ENCODE data around the gene AFAP1L2. TPM values are rescaled to one million over a fixed set of nuclear protein-coding genes. Genes with fewer than 3 reads are reported as not detected.

AFAP1L2 gene
- total RNA-seq, 5 donors from 2014 or later (not counting 1 experiment from before 2014, with no cell fraction given), result 1.0 to 3.8 (median 2.1) TPM

DNA sequence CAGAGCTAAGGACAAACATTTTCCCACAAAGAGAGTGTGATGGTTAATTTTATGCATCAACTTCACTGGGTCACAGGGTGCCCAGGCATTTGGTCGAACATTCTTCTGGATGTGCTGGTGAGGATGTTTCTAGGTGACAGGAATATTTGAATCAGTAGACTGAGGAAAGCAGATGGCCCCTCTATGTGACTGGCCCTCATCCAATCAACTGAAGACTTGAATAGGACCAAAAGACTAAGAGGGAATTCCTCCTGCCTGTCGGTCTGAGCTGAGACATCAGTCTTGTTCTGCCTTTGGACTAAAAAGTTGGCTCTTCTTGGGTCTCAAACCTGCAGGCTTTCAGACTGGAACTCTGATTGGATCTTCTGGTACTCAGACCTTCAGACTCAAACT, 44.4 kb downstream of the AFAP1L2 start:
- Histone ChIP-seq H3K27me3 (replicated peaks in 1 of 2; ENCODE audit: control insufficient read depth in 2 of 2, extremely low read depth in 1 of 2, insufficient read depth in 2 of 2, low read length in 1 of 2) (no peaks in the 10 kb centered on the region), H3K4me3 (ENCODE audit: control insufficient read depth in 1 of 2, extremely low read depth in 1 of 2, low read length in 1 of 2) (no peak overlapping the region), H3K9me3 (no peaks in the 10 kb centered on the region), H3K4me1 (ENCODE audit: control insufficient read depth in 1 of 2, extremely low read depth in 1 of 2, insufficient read depth in 2 of 2, low read length in 2 of 2) (no peaks in the 10 kb centered on the region), H3K36me3 (ENCODE audit: control insufficient read depth in 2 of 2, extremely low read depth in 1 of 2, insufficient read depth in 1 of 2, low read length in 1 of 2) (no peaks in the 10 kb centered on the region), H3K27ac (ENCODE audit: low read length) (no peak overlapping the region)
- 86% methylated on average over 1 of the region's 2 CpGs for WGBS (ENCODE audit: insufficient coverage)
- no peak overlapping the region for H3K27ac Mint-ChIP-seq
- no peaks in the 10 kb centered on the region for H3K4me1 Mint-ChIP-seq
- no peak for DNase-seq
- H3K4me3 Mint-ChIP-seq, result no peak overlapping the region
- no peaks in the 10 kb centered on the region for H3K9me3 Mint-ChIP-seq
- H3K27me3 Mint-ChIP-seq, result peaks cover 10 to 15% of the 10 kb centered on the region in 2 donors
- no peaks in the 10 kb centered on the region for H3K36me3 Mint-ChIP-seq
- POLR2A ChIA-PET, result no interaction called here
- CTCF ChIA-PET, result no interaction called here
- ATAC-seq (replicated peaks in 1 of 4), result no peak

DNA sequence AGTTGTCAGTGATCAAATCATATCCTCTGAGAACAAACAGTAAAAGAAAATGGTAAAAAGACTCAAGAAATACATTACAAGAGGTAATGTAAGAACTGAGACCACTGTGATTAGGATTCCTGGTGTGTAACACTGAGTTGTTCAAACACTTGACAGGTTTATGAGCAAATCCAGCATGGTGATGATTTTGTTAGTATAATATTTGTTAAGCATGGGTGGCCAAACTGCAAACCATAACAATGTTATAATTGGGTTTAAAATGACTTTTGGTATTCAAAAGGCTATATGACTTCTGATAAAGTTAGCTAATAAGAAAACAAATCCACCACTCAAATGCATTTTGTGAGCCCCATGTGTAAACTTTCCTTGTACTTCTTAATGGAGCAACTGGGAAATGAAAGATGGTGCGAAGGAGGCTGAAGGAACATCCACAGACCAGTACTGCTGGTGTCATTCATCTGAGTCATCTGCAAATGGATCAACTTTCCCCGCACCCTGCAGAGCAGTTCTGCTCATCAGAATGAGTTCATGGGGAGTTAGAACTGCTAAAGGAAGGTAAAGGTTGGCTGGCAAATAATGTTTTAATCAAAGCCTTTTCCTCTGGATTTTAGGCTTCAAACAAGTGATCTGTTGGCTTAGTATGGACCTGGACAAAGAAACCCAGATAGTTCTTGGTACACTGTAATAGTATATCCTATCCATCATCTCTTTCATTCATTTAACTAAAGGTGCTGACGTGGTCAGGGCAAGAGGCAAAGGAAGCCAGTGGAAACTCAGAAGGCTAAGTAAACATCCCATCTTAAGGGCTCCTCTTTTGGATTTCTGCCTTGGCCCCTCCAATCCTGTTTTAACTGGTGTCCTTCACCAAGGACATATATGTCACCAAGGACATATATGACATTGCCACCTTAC, 45.0 kb downstream of the AFAP1L2 start:
- POLR2A ChIA-PET, result no interaction called here

DNA sequence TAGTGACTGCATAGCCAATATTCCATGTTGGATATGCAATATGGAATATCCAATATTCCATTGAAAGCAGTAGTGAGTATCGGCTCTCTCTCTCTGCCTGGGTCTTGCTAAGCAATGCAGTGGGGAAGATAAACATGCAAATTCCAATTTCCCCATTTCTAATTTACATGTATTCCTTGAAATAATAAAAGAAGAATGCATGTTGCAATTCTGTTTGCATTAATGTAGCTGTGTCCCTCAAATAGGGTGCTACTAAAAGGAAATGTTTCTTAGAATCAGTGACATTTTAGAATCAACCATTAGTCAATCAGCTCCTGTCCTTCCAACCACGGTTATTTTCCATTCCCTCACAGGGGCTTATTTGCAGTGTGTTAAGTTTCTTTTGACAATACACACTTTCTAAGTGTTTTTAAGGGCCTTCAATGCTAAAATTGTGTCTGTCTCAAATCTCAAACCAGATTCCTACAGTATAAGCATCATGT, 46.7 kb downstream of the AFAP1L2 start:
- ATAC-seq (replicated peaks in 1 of 4) (no peak), DNase-seq (no peak)
- CTCF ChIA-PET, result no interaction called here
- H3K27me3 ChIP-seq (replicated peaks in 1 of 2; ENCODE audit: control insufficient read depth in 2 of 2, extremely low read depth in 1 of 2, insufficient read depth in 2 of 2, low read length in 1 of 2), result peaks cover 0 to 3% of the 10 kb centered on the region in 2 experiments
- H3K36me3 Mint-ChIP-seq, result no peaks in the 10 kb centered on the region
- no peak overlapping the region for H3K4me3 Mint-ChIP-seq
- H3K4me1 ChIP-seq (ENCODE audit: control insufficient read depth in 1 of 2, extremely low read depth in 1 of 2, insufficient read depth in 2 of 2, low read length in 2 of 2), result no peaks in the 10 kb centered on the region
- no peaks in the 10 kb centered on the region for H3K4me1 Mint-ChIP-seq
- H3K27ac ChIP-seq (ENCODE audit: low read length), result no peak overlapping the region
- H3K27me3 Mint-ChIP-seq, result peaks cover 16 to 21% of the 10 kb centered on the region in 2 donors
- H3K9me3 Mint-ChIP-seq, result no peaks in the 10 kb centered on the region
- H3K4me3 ChIP-seq (ENCODE audit: control insufficient read depth in 1 of 2, extremely low read depth in 1 of 2, low read length in 1 of 2), result no peak overlapping the region
- no peaks in the 10 kb centered on the region for H3K9me3 ChIP-seq
- no peak overlapping the region for H3K27ac Mint-ChIP-seq
- H3K36me3 ChIP-seq (ENCODE audit: control insufficient read depth in 2 of 2, extremely low read depth in 1 of 2, insufficient read depth in 1 of 2, low read length in 1 of 2), result no peaks in the 10 kb centered on the region
- POLR2A ChIA-PET, result interaction anchor here in 1 of 2 donors (0.5 kb wide), 1 partner anchor 1944 kb away, joined by 4 read pairs; no protein-coding TSS in a partner anchor
- no CpG with 5 or more reads among the region's 2 CpGs for WGBS (ENCODE audit: insufficient coverage)

More for the DNA sequence above, 45.0 kb downstream of the AFAP1L2 start:
- Histone ChIP-seq H3K4me3 (ENCODE audit: control insufficient read depth in 1 of 2, extremely low read depth in 1 of 2, low read length in 1 of 2) (no peak overlapping the region), H3K27me3 (replicated peaks in 1 of 2; ENCODE audit: control insufficient read depth in 2 of 2, extremely low read depth in 1 of 2, insufficient read depth in 2 of 2, low read length in 1 of 2) (no peaks in the 10 kb centered on the region), H3K27ac (ENCODE audit: low read length) (no peak overlapping the region), H3K4me1 (ENCODE audit: control insufficient read depth in 1 of 2, extremely low read depth in 1 of 2, insufficient read depth in 2 of 2, low read length in 2 of 2) (no peaks in the 10 kb centered on the region), H3K9me3 (no peaks in the 10 kb centered on the region), H3K36me3 (ENCODE audit: control insufficient read depth in 2 of 2, extremely low read depth in 1 of 2, insufficient read depth in 1 of 2, low read length in 1 of 2) (no peaks in the 10 kb centered on the region)
- Mint-ChIP-seq H3K4me3 (no peak overlapping the region), H3K27me3 (peaks cover 10 to 15% of the 10 kb centered on the region in 2 donors), H3K36me3 (no peaks in the 10 kb centered on the region), H3K9me3 (no peaks in the 10 kb centered on the region), H3K27ac (no peak overlapping the region), H3K4me1 (no peaks in the 10 kb centered on the region)
- CTCF ChIA-PET, result no interaction called here
- DNase-seq (no peak), ATAC-seq (replicated peaks in 1 of 4) (no peak)
- WGBS (ENCODE audit: insufficient coverage), result 88% methylated on average over 3 of the region's 3 CpGs

DNA sequence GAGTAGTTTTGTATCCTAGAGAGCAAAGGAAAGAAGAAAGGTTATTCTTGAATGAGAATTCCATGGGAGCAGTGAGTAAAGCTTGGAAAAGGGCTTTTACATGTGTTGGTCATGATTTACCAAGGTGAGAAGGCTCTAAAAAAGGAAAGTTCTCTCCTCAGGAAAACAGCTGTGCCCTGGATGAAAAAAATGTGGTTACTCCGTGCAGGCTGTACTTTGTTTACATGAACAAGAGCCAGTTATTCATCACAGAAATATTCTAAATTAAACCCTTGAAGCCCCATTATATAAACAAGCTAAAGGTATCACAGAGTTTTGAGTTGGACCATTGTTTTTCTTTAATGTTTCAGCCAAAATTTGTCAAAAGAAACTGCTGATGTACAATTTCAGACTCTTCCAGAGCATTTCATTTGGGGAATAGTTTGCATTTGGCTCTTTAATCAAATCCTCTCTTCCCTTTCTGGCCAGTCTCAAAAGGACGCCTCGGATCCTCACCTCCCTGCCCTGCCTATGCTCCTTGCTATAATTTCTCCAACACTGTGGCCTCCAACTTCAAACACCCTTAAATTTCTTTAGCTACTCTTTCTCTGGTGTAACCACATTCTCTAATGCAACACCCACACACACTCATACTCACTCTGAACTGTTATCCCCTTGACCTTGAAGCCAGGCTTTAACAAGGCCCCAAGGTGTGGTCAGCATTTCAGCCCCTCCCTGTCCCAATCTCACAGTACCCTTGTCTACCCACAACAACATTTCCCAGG, 47.4 kb downstream of the AFAP1L2 start:
- ATAC-seq (replicated peaks in 1 of 4), result no peak
- Histone ChIP-seq H3K4me3 (ENCODE audit: control insufficient read depth in 1 of 2, extremely low read depth in 1 of 2, low read length in 1 of 2) (no peak overlapping the region), H3K27ac (ENCODE audit: low read length) (no peak overlapping the region), H3K4me1 (ENCODE audit: control insufficient read depth in 1 of 2, extremely low read depth in 1 of 2, insufficient read depth in 2 of 2, low read length in 2 of 2) (no peaks in the 10 kb centered on the region), H3K9me3 (no peaks in the 10 kb centered on the region), H3K36me3 (ENCODE audit: control insufficient read depth in 2 of 2, extremely low read depth in 1 of 2, insufficient read depth in 1 of 2, low read length in 1 of 2) (no peaks in the 10 kb centered on the region), H3K27me3 (replicated peaks in 1 of 2; ENCODE audit: control insufficient read depth in 2 of 2, extremely low read depth in 1 of 2, insufficient read depth in 2 of 2, low read length in 1 of 2) (peaks cover 0 to 3% of the 10 kb centered on the region in 2 experiments)
- peaks cover 12 to 17% of the 10 kb centered on the region in 2 donors for H3K27me3 Mint-ChIP-seq
- 91% methylated on average over 2 of the region's 3 CpGs for WGBS (ENCODE audit: insufficient coverage)
- no peak overlapping the region for H3K27ac Mint-ChIP-seq
- H3K36me3 Mint-ChIP-seq, result no peaks in the 10 kb centered on the region
- CTCF ChIA-PET, result no interaction called here
- no peak for DNase-seq
- POLR2A ChIA-PET, result interaction anchor here in 1 of 2 donors (0.5 kb wide), 1 partner anchor 1944 kb away, joined by 4 read pairs; no protein-coding TSS in a partner anchor
- no peaks in the 10 kb centered on the region for H3K9me3 Mint-ChIP-seq
- H3K4me1 Mint-ChIP-seq, result no peaks in the 10 kb centered on the region
- no peak overlapping the region for H3K4me3 Mint-ChIP-seq

- ChIA-PET CTCF (no interaction called here), POLR2A (no interaction called here)
- H3K36me3 Mint-ChIP-seq, result no peaks in the 10 kb centered on the region
- no peaks in the 10 kb centered on the region for H3K4me1 ChIP-seq (ENCODE audit: control insufficient read depth in 1 of 2, extremely low read depth in 1 of 2, insufficient read depth in 2 of 2, low read length in 2 of 2)
- no peaks in the 10 kb centered on the region for H3K36me3 ChIP-seq (ENCODE audit: control insufficient read depth in 2 of 2, extremely low read depth in 1 of 2, insufficient read depth in 1 of 2, low read length in 1 of 2)
- H3K27me3 ChIP-seq (replicated peaks in 1 of 2; ENCODE audit: control insufficient read depth in 2 of 2, extremely low read depth in 1 of 2, insufficient read depth in 2 of 2, low read length in 1 of 2), result peaks cover 0 to 8% of the 10 kb centered on the region in 2 experiments
- H3K27ac ChIP-seq (ENCODE audit: low read length), result no peak overlapping the region
- H3K4me3 ChIP-seq (ENCODE audit: control insufficient read depth in 1 of 2, extremely low read depth in 1 of 2, low read length in 1 of 2), result no peak overlapping the region
- ATAC-seq (replicated peaks in 1 of 4) (no peak), DNase-seq (no peak)
- H3K27me3 Mint-ChIP-seq, result peaks cover 12 to 15% of the 10 kb centered on the region in 2 donors
- no peaks in the 10 kb centered on the region for H3K9me3 ChIP-seq
- H3K4me1 Mint-ChIP-seq, result no peaks in the 10 kb centered on the region
- no CpG with 5 or more reads among the region's 4 CpGs for WGBS (ENCODE audit: insufficient coverage)
- no peaks in the 10 kb centered on the region for H3K9me3 Mint-ChIP-seq
- no peak overlapping the region for H3K4me3 Mint-ChIP-seq
- H3K27ac Mint-ChIP-seq, result no peak overlapping the region
Measured at GRCh38 chr10:114356126-114356525, 48.2 kb downstream of the AFAP1L2 start.

DNA sequence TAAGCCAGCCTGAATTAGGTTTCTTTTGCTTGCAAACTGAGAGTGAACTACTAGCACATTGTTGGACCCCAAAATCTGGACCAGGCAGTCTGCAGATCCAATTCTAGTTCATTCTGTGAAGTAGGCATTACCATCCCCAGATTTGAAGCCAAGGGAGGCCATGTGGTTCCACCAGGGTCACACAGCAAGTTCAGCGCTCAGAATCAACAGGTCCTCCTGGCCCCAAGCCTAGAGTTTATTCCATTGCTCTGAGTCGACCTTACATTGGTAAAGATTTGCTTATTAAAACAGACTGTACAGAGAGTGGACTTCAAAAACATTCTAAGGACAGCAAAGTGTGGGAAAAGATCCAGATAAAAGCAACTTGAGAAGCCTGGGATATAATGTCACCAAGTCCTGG, 50.9 kb downstream of the AFAP1L2 start:
- Mint-ChIP-seq H3K27me3 (peaks cover 6 to 16% of the 10 kb centered on the region in 2 donors), H3K4me3 (no peak overlapping the region), H3K36me3 (no peaks in the 10 kb centered on the region), H3K9me3 (no peaks in the 10 kb centered on the region), H3K4me1 (no peaks in the 10 kb centered on the region), H3K27ac (no peak overlapping the region)
- H3K27me3 ChIP-seq (replicated peaks in 1 of 2; ENCODE audit: control insufficient read depth in 2 of 2, extremely low read depth in 1 of 2, insufficient read depth in 2 of 2, low read length in 1 of 2), result peaks cover 0 to 14% of the 10 kb centered on the region in 2 experiments
- ChIA-PET POLR2A (interaction anchor here in 1 of 2 donors (0.6 kb wide), 1 partner anchor 9 kb away, joined by 3 read pairs; no protein-coding TSS in a partner anchor), CTCF (no interaction called here)
- 71% methylated on average over 2 of the region's 2 CpGs for WGBS (ENCODE audit: insufficient coverage)
- no peak overlapping the region for H3K4me3 ChIP-seq (ENCODE audit: control insufficient read depth in 1 of 2, extremely low read depth in 1 of 2, low read length in 1 of 2)
- H3K9me3 ChIP-seq, result no peaks in the 10 kb centered on the region
- no peaks in the 10 kb centered on the region for H3K4me1 ChIP-seq (ENCODE audit: control insufficient read depth in 1 of 2, extremely low read depth in 1 of 2, insufficient read depth in 2 of 2, low read length in 2 of 2)
- H3K36me3 ChIP-seq (ENCODE audit: control insufficient read depth in 2 of 2, extremely low read depth in 1 of 2, insufficient read depth in 1 of 2, low read length in 1 of 2), result no peaks in the 10 kb centered on the region
- no peak overlapping the region for H3K27ac ChIP-seq (ENCODE audit: low read length)
- DNase-seq, result no peak
- ATAC-seq (replicated peaks in 1 of 4), result no peak

All from T-cell (primary cell).